Measurements from ENCODE around the gene DEFB129. TPM values are rescaled to one million over a fixed set of nuclear protein-coding genes. Genes with fewer than 3 reads are reported as not detected.
"Not testable (repeated sequence)": the region's sequence is repeated elsewhere in the genome, so short reads cannot be mapped to it uniquely, and the experiment has no call there.

Gene DEFB129
- total and polyA plus RNA-seq, 9 donors, result not detected

DNA sequence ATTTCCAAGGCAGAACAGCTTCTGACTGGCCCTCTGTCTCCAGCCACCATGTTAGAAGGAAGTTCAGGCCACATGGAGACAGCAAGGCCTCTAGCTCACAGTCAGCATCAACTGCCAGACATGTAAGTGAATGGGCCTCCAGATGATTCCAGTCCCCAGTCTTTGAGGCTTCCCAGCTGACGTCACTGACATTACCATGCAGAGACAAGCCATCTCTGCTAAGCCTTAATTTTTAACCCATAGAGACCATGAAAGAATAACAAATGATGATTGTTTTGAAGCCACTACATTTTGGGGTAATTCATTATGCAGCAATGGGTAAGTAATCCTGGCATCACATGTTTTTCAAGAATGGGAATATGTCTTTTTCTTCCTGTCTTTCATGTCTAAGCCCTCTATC lies 11.3 kb upstream of the DEFB129 start:
- H3K36me3 ChIP-seq (ENCODE audit: control insufficient read depth, insufficient read depth, low read length), result no peaks in the 10 kb centered on the region
- no CpG with 5 or more reads among the region's 1 CpG for WGBS (ENCODE audit: insufficient coverage)
- no peaks in the 10 kb centered on the region for H3K9me3 ChIP-seq (replicated peaks; ENCODE audit: control insufficient read depth, low read depth, low read length)
- DNase-seq, result no peak
- no peak overlapping the region for H3K4me3 ChIP-seq (ENCODE audit: low read length)
- H3K27ac ChIP-seq (ENCODE audit: low read length), result no peak overlapping the region
- H3K4me1 ChIP-seq (ENCODE audit: control insufficient read depth, insufficient read depth, low read length), result no peaks in the 10 kb centered on the region
- peaks cover 7% of the 10 kb centered on the region for H3K27me3 ChIP-seq (ENCODE audit: control insufficient read depth, insufficient read depth, low read length)

DNA sequence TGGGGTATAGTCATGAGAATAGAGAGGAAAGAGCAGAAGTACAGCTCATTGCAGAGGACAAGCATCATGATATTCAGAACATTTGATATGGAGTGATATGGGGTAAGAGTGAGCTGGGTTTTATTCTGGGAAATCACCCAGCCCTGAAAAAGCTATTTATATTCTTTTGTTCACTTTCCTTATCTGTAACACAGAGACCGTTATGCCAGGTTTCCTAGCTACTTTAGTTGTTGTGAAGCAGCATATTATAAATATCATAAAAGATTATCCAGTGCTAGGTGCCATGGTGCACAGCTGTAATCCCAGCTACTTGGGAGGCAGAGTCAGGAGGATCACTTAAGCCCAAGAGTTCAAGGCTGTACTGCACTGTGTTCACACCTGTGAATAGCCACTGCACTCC lies 9.8 kb upstream of the DEFB129 start:
- no peak overlapping the region for H3K4me3 ChIP-seq (ENCODE audit: low read length)
- no peaks in the 10 kb centered on the region for H3K9me3 ChIP-seq (replicated peaks; ENCODE audit: control insufficient read depth, low read depth, low read length)
- H3K36me3 ChIP-seq (ENCODE audit: control insufficient read depth, insufficient read depth, low read length), result no peaks in the 10 kb centered on the region
- H3K4me1 ChIP-seq (ENCODE audit: control insufficient read depth, insufficient read depth, low read length), result no peaks in the 10 kb centered on the region
- no peak overlapping the region for H3K27ac ChIP-seq (ENCODE audit: low read length)
- WGBS (ENCODE audit: insufficient coverage), result no CpG with 5 or more reads among the region's 1 CpG
- peaks cover 7% of the 10 kb centered on the region for H3K27me3 ChIP-seq (ENCODE audit: control insufficient read depth, insufficient read depth, low read length)
- no peak for DNase-seq

DNA sequence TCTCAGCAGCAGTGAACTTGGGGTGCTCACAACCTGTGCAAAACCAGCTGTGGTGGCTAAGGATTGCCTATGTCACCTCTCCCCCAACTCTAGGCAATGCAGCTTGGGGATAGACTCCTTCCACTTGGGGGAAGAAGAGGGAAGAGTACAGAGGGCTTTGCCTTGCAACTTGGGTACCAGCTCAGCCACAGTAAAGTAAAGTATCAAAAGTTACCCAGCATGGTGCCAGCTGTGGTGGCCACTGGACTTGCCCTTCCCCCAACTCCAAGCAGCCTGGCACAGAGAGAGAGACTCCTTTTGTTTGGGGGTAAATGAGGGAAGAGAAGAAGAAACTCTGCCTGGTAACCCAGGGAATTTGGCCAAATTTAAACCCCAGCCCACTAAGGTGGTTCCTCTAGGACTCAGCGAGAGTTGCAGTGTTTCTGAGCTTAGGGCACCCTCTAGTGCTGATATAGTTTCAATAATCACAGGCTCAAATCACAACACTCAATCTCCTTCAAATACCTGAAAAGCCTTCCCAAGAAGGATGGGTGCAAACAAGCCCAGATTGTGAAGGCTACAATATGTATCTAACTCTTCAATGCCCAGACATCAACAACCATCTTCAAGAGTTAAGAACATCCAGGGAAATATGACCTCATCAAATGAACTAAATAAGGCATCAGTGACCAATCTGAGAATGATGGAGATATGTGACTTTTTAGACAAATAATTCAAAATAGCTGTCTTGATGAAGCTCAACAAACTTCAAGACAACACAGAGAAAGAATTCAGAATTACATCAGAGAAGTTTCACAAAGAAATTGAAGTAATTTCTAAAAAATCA lies 7.6 kb upstream of the DEFB129 start:
- DNase-seq, result peak; percentile 4
- WGBS (ENCODE audit: insufficient coverage), result 0% methylated on average over 1 of the region's 1 CpG
- H3K9me3 ChIP-seq (replicated peaks; ENCODE audit: control insufficient read depth, low read depth, low read length), result no peaks in the 10 kb centered on the region

DNA sequence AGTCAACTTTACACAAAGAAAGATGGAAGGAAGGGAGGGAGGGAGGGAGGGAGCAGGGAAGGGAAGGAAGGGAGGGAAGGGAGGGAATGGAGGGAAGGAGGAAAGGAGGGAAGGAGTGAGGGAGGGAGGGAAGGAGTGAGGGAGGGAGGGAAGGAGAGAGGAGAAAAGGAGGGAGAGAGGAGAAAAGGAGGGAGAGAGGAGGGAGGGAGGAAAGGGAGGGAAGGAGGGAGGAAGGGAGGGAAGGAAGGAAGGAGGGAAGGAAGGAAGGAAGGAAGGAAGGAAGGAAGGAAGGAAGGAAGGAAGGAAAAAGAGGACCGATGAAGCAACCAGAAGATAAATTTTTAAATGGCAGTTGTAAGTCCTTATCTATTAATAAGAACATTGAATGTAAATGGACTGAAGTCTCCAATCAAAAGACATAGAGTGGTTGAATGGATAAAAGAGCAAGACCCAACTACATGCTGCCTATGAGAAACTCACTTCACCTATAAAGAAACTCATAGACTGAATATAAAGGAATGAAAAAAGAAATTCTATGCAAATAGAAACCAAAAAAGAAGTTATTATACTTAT lies 5.7 kb upstream of the DEFB129 start:
- Histone ChIP-seq H3K27ac (ENCODE audit: low read length) (no peak overlapping the region), H3K36me3 (ENCODE audit: control insufficient read depth, insufficient read depth, low read length) (no peaks in the 10 kb centered on the region), H3K27me3 (ENCODE audit: control insufficient read depth, insufficient read depth, low read length) (peaks cover 5% of the 10 kb centered on the region), H3K4me3 (ENCODE audit: low read length) (no peak overlapping the region), H3K9me3 (replicated peaks; ENCODE audit: control insufficient read depth, low read depth, low read length) (no peaks in the 10 kb centered on the region), H3K4me1 (ENCODE audit: control insufficient read depth, insufficient read depth, low read length) (no peaks in the 10 kb centered on the region)
- DNase-seq, result no peak
- WGBS (ENCODE audit: insufficient coverage), result no CpG with 5 or more reads among the region's 1 CpG

More for the DNA sequence above, 7.6 kb upstream of the DEFB129 start:
- H3K36me3 ChIP-seq (ENCODE audit: control insufficient read depth, insufficient read depth, low read length), result no peaks in the 10 kb centered on the region
- H3K27ac ChIP-seq (ENCODE audit: low read length), result no peak overlapping the region
- H3K27me3 ChIP-seq (ENCODE audit: control insufficient read depth, insufficient read depth, low read length), result peaks cover 7% of the 10 kb centered on the region
- no peaks in the 10 kb centered on the region for H3K4me1 ChIP-seq (ENCODE audit: control insufficient read depth, insufficient read depth, low read length)
- no peak overlapping the region for H3K4me3 ChIP-seq (ENCODE audit: low read length)

DNA sequence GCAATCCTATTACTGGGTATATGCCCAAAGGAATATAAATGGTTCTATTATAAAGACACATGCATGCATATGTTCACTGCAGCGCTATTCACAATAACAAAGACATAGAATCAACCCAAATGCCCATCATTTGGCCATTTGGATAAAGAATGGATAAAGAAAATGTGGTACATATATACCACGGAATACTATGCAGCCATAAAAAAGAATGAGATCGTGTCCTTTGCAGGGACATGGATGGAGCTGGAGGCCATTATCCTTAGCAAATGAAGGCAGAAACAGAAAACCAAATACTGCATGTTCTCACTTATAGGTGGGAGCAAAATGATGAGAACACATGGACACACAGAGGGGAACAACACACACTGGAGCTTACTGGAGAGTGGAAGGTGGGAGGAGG lies 1.2 kb upstream of the DEFB129 start:
- not testable (repeated sequence) for DNase-seq; H3K27ac ChIP-seq (ENCODE audit: low read length); H3K36me3 ChIP-seq (ENCODE audit: control insufficient read depth, insufficient read depth, low read length); H3K9me3 ChIP-seq (replicated peaks; ENCODE audit: control insufficient read depth, low read depth, low read length); H3K4me3 ChIP-seq (ENCODE audit: low read length); H3K4me1 ChIP-seq (ENCODE audit: control insufficient read depth, insufficient read depth, low read length); H3K27me3 ChIP-seq (ENCODE audit: control insufficient read depth, insufficient read depth, low read length)
- 82% methylated on average over 2 of the region's 3 CpGs for WGBS (ENCODE audit: insufficient coverage)

DNA sequence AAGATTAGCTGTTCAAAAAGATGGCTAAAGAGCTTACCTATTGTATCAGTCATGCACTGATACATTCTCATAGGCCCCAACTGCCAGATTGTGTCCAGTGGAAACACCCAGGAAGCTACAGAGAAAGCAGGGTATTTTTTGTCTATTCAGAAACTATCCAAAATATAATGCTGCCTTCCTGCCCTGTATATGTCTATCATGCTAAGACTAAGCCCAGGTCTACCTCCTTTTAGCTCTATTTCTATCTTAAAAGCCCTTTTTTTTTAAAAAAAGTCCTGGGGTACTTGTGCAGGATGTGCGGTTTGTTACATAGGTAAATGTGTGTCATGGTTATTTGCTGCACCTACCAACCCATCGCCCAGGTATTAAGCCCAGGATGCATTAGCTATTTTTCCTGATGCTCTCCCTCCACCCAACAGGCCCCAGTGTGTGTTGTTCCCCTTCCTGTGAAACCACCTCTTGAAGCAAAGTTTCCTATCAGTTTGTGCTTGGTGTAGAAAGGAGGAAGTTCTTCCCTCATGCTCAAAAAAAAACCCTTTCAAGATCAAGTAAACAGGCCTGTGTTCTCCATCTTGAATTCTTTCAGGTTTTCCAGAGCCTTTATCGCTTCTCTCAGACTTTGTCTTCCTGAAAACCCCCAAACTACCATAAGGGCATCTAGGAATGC lies 514 bp downstream of the DEFB129 start:
- H3K27ac ChIP-seq (ENCODE audit: low read length), result no peak overlapping the region
- peak; percentile 36 for DNase-seq
- WGBS (ENCODE audit: insufficient coverage), result no CpG with 5 or more reads among the region's 3 CpGs

DNA sequence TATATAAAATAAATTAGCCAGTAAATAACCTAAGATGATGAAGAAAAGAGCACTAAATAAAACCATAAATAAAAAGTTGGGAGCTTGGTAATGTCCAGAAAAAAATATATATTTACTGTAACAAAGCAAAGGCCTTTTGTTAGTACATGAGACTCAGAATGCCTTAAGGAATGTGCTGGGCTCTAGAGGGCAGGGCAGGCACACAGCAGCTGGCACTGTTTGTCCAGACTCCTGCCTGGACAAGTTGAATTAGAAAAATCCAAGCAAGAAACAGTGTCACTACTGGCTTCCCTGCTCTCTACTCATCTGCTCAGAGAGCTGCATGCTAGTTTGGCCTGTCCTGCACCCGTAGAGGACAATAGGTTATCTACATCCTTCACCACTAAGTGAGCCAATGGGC lies 8.8 kb downstream of the DEFB129 start:
- no CpG with 5 or more reads among the region's 1 CpG for WGBS (ENCODE audit: insufficient coverage)

More for the DNA sequence above, 514 bp downstream of the DEFB129 start:
- Histone ChIP-seq H3K36me3 (ENCODE audit: control insufficient read depth, insufficient read depth, low read length) (no peaks in the 10 kb centered on the region), H3K27me3 (ENCODE audit: control insufficient read depth, insufficient read depth, low read length) (no peaks in the 10 kb centered on the region), H3K4me1 (ENCODE audit: control insufficient read depth, insufficient read depth, low read length) (no peaks in the 10 kb centered on the region), H3K4me3 (ENCODE audit: low read length) (no peak overlapping the region), H3K9me3 (replicated peaks; ENCODE audit: control insufficient read depth, low read depth, low read length) (no peaks in the 10 kb centered on the region)

DNA sequence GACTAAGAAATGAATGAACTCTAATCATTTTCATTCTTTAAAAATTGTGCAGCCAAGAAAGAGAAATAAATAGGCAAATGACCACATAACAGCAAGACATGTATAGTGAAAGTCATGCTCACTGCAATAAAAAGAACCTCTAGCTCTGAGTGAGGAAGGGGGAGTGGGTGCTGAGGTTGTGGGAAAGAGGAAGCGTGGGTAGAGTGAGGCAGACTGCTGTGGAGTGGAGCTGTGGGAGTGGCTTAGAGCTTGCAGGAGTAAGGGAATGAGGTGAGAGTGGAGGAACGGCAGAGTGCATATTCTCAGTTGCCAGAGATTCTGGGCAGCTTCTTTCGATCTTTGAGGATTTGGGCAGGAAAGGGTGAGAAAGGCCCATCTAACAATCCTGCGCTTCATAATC lies 10.4 kb downstream of the DEFB129 start:
- WGBS (ENCODE audit: insufficient coverage), result 0% methylated on average over 1 of the region's 4 CpGs
- DNase-seq, result peak; percentile 38

More for the DNA sequence above, 8.8 kb downstream of the DEFB129 start:
- Histone ChIP-seq H3K9me3 (replicated peaks; ENCODE audit: control insufficient read depth, low read depth, low read length) (no peaks in the 10 kb centered on the region), H3K36me3 (ENCODE audit: control insufficient read depth, insufficient read depth, low read length) (no peaks in the 10 kb centered on the region), H3K4me3 (ENCODE audit: low read length) (no peak overlapping the region), H3K4me1 (ENCODE audit: control insufficient read depth, insufficient read depth, low read length) (no peaks in the 10 kb centered on the region), H3K27ac (ENCODE audit: low read length) (no peak overlapping the region), H3K27me3 (ENCODE audit: control insufficient read depth, insufficient read depth, low read length) (no peaks in the 10 kb centered on the region)
- peak; percentile 23 for DNase-seq

DNA sequence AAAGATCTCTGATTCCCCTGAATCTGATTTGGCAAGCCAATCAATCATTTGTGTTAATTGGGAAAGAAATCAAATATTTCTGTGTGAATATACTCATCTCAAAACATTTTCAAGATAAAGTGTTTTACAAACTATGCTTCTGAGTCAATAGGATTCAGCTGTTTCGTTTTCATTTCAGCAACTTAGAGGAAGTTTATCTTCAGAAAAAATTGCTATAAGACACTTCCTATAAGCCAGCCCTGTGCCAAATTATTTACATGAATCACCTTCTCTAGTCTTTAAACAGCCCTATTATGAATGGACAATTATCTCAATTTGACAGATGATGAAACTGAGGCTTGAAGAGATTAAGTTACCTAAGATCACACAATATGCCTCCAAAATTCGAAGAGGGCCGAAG lies 10.9 kb downstream of the DEFB129 start:
- H3K4me3 ChIP-seq (ENCODE audit: low read length), result no peak overlapping the region
- no peaks in the 10 kb centered on the region for H3K9me3 ChIP-seq (replicated peaks; ENCODE audit: control insufficient read depth, low read depth, low read length)
- WGBS (ENCODE audit: insufficient coverage), result no CpG with 5 or more reads among the region's 3 CpGs
- H3K27ac ChIP-seq (ENCODE audit: low read length), result no peak overlapping the region
- no peaks in the 10 kb centered on the region for H3K36me3 ChIP-seq (ENCODE audit: control insufficient read depth, insufficient read depth, low read length)
- H3K27me3 ChIP-seq (ENCODE audit: control insufficient read depth, insufficient read depth, low read length), result no peaks in the 10 kb centered on the region
- no peaks in the 10 kb centered on the region for H3K4me1 ChIP-seq (ENCODE audit: control insufficient read depth, insufficient read depth, low read length)
- peak; percentile 11 for DNase-seq

More for the DNA sequence above, 10.4 kb downstream of the DEFB129 start:
- no peaks in the 10 kb centered on the region for H3K9me3 ChIP-seq (replicated peaks; ENCODE audit: control insufficient read depth, low read depth, low read length)
- H3K27me3 ChIP-seq (ENCODE audit: control insufficient read depth, insufficient read depth, low read length), result no peaks in the 10 kb centered on the region
- no peaks in the 10 kb centered on the region for H3K36me3 ChIP-seq (ENCODE audit: control insufficient read depth, insufficient read depth, low read length)
- no peak overlapping the region for H3K4me3 ChIP-seq (ENCODE audit: low read length)
- no peak overlapping the region for H3K27ac ChIP-seq (ENCODE audit: low read length)
- no peaks in the 10 kb centered on the region for H3K4me1 ChIP-seq (ENCODE audit: control insufficient read depth, insufficient read depth, low read length)

DNA sequence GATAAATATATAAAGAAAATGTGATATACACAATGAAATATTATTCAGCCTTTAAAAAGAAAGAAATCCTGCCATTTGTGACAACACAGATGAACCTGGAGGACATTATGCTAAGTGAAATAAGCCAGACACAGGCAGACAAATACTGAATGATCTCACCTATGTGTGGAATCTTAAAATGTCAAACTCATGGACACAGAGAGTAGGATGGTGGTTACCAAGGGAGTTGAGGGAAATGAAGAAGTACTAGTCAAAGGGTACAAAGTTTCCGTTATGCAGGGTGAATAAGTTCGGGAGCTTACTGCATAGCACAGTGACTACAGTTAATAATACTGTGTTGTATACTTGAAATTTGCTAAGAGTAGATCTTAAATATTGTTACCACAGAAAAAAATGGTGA lies 15.8 kb downstream of the DEFB129 start:
- H3K27me3 ChIP-seq (ENCODE audit: control insufficient read depth, insufficient read depth, low read length), result no peaks in the 10 kb centered on the region
- no CpG with 5 or more reads among the region's 2 CpGs for WGBS (ENCODE audit: insufficient coverage)
- no peak overlapping the region for H3K27ac ChIP-seq (ENCODE audit: low read length)
- H3K9me3 ChIP-seq (replicated peaks; ENCODE audit: control insufficient read depth, low read depth, low read length), result peaks cover 2% of the 10 kb centered on the region
- H3K4me1 ChIP-seq (ENCODE audit: control insufficient read depth, insufficient read depth, low read length), result no peaks in the 10 kb centered on the region
- H3K36me3 ChIP-seq (ENCODE audit: control insufficient read depth, insufficient read depth, low read length), result no peaks in the 10 kb centered on the region
- DNase-seq, result no peak
- no peak overlapping the region for H3K4me3 ChIP-seq (ENCODE audit: low read length)

Measured in muscle of leg (tissue), 11 donors.